ENCODE data around the gene KCNH2.

Gene KCNH2

DNA sequence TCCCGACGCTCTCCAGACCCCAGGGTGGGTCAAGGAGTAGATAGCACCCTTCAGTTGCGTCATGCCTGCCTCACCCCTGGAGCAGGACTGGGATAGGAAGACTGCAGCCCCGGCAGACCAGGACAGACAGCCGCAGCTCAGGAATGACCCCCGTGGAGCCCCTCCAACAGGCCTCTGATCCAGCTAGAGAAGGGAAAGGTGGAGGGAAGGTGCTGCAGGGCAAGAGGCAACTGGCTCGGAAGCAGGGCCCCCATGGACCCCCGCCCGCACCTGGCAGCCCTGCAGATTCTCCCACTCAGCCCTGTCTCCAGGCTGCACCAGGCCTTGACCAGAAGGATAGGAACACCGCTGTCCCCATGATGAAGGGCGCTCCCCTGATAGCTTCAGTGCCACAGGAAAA, 7.7 kb downstream of the KCNH2 start:
- no peak overlapping the region for H3K27ac Mint-ChIP-seq
- intact Hi-C loops (cut with micrococcal nuclease) = no loop called here
- H3K36me3 Mint-ChIP-seq (ENCODE audit: low read depth) = no peaks in the 10 kb centered on the region
- H3K4me3 Mint-ChIP-seq = no peak overlapping the region
- no peaks in the 10 kb centered on the region for H3K9me3 Mint-ChIP-seq
- no peaks in the 10 kb centered on the region for H3K4me1 Mint-ChIP-seq (ENCODE audit: low read depth)
- peaks cover 73% of the 10 kb centered on the region for H3K27me3 Mint-ChIP-seq

GRCh38 chr7:150969475-150969874, 8.6 kb downstream of the KCNH2 start:
- H3K9me3 Mint-ChIP-seq = no peaks in the 10 kb centered on the region
- H3K36me3 Mint-ChIP-seq (ENCODE audit: low read depth) = no peaks in the 10 kb centered on the region
- no peak overlapping the region for H3K27ac Mint-ChIP-seq
- intact Hi-C loops (cut with micrococcal nuclease) = no loop called here
- no peaks in the 10 kb centered on the region for H3K4me1 Mint-ChIP-seq (ENCODE audit: low read depth)
- H3K27me3 Mint-ChIP-seq = peaks cover 74% of the 10 kb centered on the region
- H3K4me3 Mint-ChIP-seq = no peak overlapping the region

GRCh38 chr7:150968734-150969372, 9.3 kb downstream of the KCNH2 start:
- no peaks in the 10 kb centered on the region for H3K36me3 Mint-ChIP-seq (ENCODE audit: low read depth)
- H3K9me3 Mint-ChIP-seq = no peaks in the 10 kb centered on the region
- intact Hi-C loops (cut with micrococcal nuclease) = no loop called here
- H3K27me3 Mint-ChIP-seq = peaks cover 74% of the 10 kb centered on the region
- H3K4me1 Mint-ChIP-seq (ENCODE audit: low read depth) = no peaks in the 10 kb centered on the region
- H3K4me3 Mint-ChIP-seq = no peak overlapping the region
- no peak overlapping the region for H3K27ac Mint-ChIP-seq

DNA sequence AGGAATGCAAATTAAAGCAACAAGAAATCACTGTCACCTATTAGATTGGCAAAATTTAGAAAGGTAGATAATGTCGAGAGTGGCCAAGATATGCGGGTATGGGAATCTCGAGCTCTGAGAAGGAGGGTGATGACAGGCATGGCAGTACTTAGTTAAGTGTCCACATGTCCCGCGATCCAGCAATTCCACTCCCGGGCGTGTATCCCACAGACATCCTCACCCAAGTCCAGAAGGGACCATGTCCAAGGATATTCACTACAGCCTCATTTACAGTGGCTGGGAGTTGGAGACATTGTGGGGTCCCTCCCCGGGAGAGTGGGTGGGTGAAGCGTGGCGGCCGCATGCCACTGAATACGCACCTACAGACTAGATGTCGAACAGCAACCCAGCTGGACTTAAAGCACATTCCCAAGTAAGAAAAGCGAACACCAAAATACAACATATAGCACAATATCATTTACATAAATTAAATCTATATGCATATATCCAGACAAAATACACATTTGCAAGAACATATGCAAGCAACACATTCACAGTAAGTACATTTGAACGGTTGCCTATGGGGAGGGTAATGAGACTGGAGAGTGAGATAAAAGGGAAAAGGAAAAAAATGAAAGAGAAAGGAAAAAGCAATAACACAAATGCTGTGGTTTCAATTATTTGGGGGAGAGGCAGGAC, 9.9 kb downstream of the KCNH2 start:
- H3K4me3 Mint-ChIP-seq = no peak overlapping the region
- no peaks in the 10 kb centered on the region for H3K4me1 Mint-ChIP-seq (ENCODE audit: low read depth)
- H3K27ac Mint-ChIP-seq = no peak overlapping the region
- intact Hi-C loops (cut with micrococcal nuclease) = no loop called here
- peaks cover 72% of the 10 kb centered on the region for H3K27me3 Mint-ChIP-seq
- H3K36me3 Mint-ChIP-seq (ENCODE audit: low read depth) = no peaks in the 10 kb centered on the region
- no peaks in the 10 kb centered on the region for H3K9me3 Mint-ChIP-seq

- Mint-ChIP-seq H3K27me3 (peaks cover 74% of the 10 kb centered on the region), H3K4me3 (no peak overlapping the region), H3K27ac (no peak overlapping the region), H3K9me3 (no peaks in the 10 kb centered on the region), H3K36me3 (ENCODE audit: low read depth) (no peaks in the 10 kb centered on the region), H3K4me1 (ENCODE audit: low read depth) (no peaks in the 10 kb centered on the region)
- intact Hi-C loops (cut with micrococcal nuclease) = no loop called here
Measured at GRCh38 chr7:150967349-150967748, 10.8 kb downstream of the KCNH2 start.

DNA sequence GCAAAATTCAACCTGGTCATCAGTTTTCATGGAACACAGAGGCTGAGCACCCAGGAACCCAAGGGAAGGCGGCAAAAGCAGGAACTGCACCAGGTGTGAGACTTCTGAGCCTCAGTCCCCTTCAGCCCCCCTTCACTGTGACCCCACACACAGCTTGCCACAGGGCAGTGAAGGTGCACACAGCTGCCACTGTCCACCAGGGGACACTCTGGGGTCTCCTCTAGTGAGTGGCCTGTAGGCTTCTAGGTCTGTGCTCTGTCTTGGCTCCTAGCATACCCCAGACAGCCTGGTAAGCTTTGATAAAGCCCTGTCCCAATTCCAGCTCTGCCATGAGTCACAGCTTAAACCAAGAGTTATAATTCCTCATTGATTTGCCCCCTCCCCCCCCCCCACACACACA, 12.1 kb downstream of the KCNH2 start:
- H3K9me3 Mint-ChIP-seq = no peaks in the 10 kb centered on the region
- no peaks in the 10 kb centered on the region for H3K4me1 Mint-ChIP-seq (ENCODE audit: low read depth)
- intact Hi-C loops (cut with micrococcal nuclease) = no loop called here
- no peak overlapping the region for H3K27ac Mint-ChIP-seq
- H3K4me3 Mint-ChIP-seq = no peak overlapping the region
- peaks cover 76% of the 10 kb centered on the region for H3K27me3 Mint-ChIP-seq
- no peaks in the 10 kb centered on the region for H3K36me3 Mint-ChIP-seq (ENCODE audit: low read depth)

- Mint-ChIP-seq H3K36me3 (ENCODE audit: low read depth) (no peaks in the 10 kb centered on the region), H3K27ac (no peak overlapping the region), H3K9me3 (no peaks in the 10 kb centered on the region), H3K4me3 (no peak overlapping the region), H3K4me1 (ENCODE audit: low read depth) (no peaks in the 10 kb centered on the region), H3K27me3 (peaks cover 79% of the 10 kb centered on the region)
- intact Hi-C loops (cut with micrococcal nuclease) = no loop called here
Measured at GRCh38 chr7:150965273-150965830, 12.8 kb downstream of the KCNH2 start.

GRCh38 chr7:150964593-150965111, 13.5 kb downstream of the KCNH2 start:
- H3K4me3 Mint-ChIP-seq = no peak overlapping the region
- no peaks in the 10 kb centered on the region for H3K36me3 Mint-ChIP-seq (ENCODE audit: low read depth)
- no peaks in the 10 kb centered on the region for H3K9me3 Mint-ChIP-seq
- H3K27ac Mint-ChIP-seq = no peak overlapping the region
- no peaks in the 10 kb centered on the region for H3K4me1 Mint-ChIP-seq (ENCODE audit: low read depth)
- intact Hi-C loops (cut with micrococcal nuclease) = no loop called here
- peaks cover 80% of the 10 kb centered on the region for H3K27me3 Mint-ChIP-seq

DNA sequence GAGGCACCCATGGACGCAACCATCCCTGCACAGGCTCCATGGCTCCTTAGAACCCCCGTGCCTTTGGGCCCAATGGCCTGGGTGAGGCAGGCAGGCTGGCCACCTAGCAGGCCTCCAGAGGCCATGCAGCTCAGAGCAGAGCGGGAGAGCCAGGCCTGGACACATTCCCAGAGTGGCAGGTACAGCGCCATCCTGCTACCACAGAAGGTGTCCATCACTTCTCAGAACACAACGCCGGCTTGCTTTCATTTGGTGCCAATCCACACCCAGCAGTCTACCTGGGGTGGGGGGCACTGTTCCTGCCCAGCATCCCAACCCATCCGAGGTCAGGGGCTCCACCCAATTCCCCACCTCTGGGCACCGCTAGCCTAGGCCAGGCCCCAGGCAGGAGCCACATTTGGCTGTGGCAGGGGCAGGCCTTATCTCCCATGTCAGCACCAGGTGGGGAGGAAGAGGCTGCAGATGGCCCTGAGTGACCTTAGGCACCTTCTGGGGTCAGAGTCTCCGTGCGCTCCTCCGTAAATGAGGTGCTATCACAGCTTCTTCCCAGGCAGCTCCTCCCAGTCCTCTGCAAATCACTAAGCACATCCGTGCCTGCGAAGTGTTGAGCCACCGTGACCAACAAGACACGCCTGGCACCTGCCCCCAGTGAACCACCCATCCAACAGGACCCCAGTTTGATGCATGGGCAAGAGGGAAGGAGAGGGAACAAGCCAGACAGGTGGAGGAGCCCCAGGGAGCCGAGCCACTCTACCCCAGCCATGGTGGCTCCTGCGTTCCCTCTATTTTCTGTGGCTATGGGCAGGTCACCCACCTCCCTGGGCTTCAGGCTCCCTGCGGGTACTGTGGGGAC, 14.2 kb downstream of the KCNH2 start:
- Mint-ChIP-seq H3K4me1 (ENCODE audit: low read depth) (no peaks in the 10 kb centered on the region), H3K9me3 (no peaks in the 10 kb centered on the region), H3K27ac (no peak overlapping the region), H3K4me3 (no peak overlapping the region), H3K36me3 (ENCODE audit: low read depth) (no peaks in the 10 kb centered on the region), H3K27me3 (peaks cover 83% of the 10 kb centered on the region)
- intact Hi-C loops (cut with micrococcal nuclease) = loop anchor here (1.0 kb wide), 1 partner anchor 208 kb away; no protein-coding TSS in a partner anchor

DNA sequence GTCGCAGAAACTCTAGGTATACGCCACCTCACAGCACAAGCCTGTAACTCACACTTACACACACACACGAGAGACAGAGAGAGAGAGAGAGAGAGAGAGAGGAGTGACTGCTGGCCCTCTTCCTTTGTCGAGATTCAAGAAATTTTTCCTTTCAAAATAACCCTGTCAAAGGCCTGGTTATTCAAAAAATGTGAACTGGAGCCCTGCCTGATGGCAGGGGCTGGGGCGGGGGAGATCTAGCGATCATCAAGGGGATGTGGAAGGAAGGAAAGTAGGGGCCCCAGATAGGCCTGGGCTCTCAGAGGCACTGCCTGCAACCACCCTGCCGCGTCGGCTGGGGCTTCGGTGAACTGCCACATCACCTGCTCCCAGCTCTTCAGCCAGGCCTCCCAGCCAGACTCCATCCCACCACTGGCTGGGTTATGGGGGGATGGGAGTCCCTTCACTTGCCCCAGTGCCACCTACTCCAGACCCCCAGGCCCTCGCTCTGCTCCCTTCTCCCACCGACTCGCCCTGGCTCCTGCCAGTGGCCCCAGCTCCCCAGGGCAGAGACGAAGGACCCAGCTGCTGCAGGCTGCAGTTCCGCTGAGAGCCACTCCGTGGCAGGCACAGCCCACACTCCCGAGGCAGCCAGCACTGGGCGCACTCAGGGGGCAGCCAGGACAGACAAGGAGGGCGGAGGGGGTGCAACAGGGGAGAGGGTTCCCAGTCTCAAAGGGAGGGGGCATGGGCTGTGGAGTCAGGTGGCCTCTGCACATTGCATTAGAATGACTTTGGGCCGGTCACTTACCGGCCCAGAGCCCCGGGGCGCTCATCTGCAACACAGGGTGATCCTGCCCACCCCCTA, 15.3 kb downstream of the KCNH2 start:
- Mint-ChIP-seq H3K9me3 (no peaks in the 10 kb centered on the region), H3K27me3 (peaks cover 81% of the 10 kb centered on the region), H3K4me1 (ENCODE audit: low read depth) (no peaks in the 10 kb centered on the region), H3K36me3 (ENCODE audit: low read depth) (no peaks in the 10 kb centered on the region), H3K27ac (no peak overlapping the region), H3K4me3 (no peak overlapping the region)
- intact Hi-C loops (cut with micrococcal nuclease) = loop anchor here (1.0 kb wide), 1 partner anchor 210 kb away; no protein-coding TSS in a partner anchor

GRCh38 chr7:150962290-150962552, 15.9 kb downstream of the KCNH2 start:
- no peaks in the 10 kb centered on the region for H3K9me3 Mint-ChIP-seq
- H3K36me3 Mint-ChIP-seq (ENCODE audit: low read depth) = no peaks in the 10 kb centered on the region
- no peaks in the 10 kb centered on the region for H3K4me1 Mint-ChIP-seq (ENCODE audit: low read depth)
- intact Hi-C loops (cut with micrococcal nuclease) = no loop called here
- no peak overlapping the region for H3K27ac Mint-ChIP-seq
- no peak overlapping the region for H3K4me3 Mint-ChIP-seq
- H3K27me3 Mint-ChIP-seq = peaks cover 82% of the 10 kb centered on the region

- Mint-ChIP-seq H3K9me3 (no peaks in the 10 kb centered on the region), H3K4me3 (no peak overlapping the region)
- intact Hi-C loops (cut with micrococcal nuclease) = no loop called here
Measured at GRCh38 chr7:150961510-150962289, 16.4 kb downstream of the KCNH2 start.

More at GRCh38 chr7:150961510-150962289, 16.4 kb downstream of the KCNH2 start:
- Mint-ChIP-seq H3K36me3 (ENCODE audit: low read depth) (no peaks in the 10 kb centered on the region), H3K27me3 (peaks cover 84% of the 10 kb centered on the region), H3K4me1 (ENCODE audit: low read depth) (no peaks in the 10 kb centered on the region), H3K27ac (no peak overlapping the region)
